HPDE6-E6E7 (cell line): ENCODE measurements around the gene NOL9.

Source experiments
- DNase-seq: peaks from one replicate; pipeline ENCODE4 v3.0.0; 2011; ENCODE audit warnings: missing footprints; ENCODE audit errors: extremely low spot score

NOL9 gene

DNA sequence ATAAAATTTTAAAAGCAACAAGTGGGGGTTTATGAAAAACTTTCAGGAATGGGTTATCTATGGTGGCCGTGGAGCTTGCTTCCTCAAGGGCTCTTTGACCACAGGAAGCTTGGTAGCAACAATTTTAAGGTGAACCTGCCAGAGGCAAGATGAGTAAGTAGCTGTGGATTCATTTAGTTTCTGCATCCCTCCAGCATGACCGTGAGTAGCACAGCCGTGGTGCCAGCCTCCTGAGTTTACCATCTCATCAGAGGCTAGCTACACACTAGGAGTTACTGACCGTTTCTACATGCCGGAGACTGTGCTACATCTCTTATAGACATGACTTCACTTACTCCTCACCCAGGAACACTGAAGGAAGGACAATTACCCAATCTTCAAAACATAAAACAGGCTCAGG lies 32.8 kb downstream of the NOL9 start:
- DNase-seq, result peak; percentile 53

DNA sequence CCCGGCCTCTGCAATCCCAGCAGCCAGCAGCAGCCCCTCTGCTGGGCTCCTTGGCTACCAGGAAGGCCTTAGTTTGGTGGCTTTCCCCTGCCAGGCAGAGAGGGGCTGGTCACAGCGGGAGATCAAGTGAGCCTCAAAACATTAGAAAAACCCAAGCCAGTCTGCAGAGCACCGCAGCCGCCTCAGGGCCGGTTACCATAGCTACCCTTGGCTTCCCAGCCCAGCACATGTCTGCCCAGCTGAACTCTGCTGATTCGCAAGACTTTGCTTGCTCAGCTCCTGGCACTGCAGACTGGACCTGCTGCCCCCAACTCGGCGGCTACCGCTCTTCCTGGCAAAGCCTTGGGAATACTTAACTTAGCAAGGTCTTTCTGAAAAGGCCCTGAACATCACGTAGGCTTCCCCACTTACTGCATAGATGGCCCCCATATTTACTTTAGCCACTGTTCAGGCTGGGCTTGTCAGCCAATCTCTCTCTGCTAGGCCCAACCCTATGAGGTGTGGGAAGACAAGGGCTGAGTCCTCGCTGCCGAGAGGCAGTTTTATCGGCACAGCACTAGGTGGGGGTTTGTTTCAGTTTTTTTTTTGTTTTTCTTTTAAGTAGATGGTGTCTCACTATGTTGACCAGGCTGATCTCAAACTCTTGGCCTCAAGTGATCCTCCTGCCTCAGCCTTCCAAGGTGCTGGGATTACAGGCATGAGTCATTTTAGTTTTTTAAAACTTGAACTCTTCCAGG lies 34.2 kb downstream of the NOL9 start:
- DNase-seq, result peak; percentile 80

GRCh38 chr1:6519491-6519934 lies 34.8 kb downstream of the NOL9 start:
- no peak for DNase-seq

GRCh38 chr1:6517435-6517851 lies 36.9 kb downstream of the NOL9 start:
- no peak for DNase-seq

DNA sequence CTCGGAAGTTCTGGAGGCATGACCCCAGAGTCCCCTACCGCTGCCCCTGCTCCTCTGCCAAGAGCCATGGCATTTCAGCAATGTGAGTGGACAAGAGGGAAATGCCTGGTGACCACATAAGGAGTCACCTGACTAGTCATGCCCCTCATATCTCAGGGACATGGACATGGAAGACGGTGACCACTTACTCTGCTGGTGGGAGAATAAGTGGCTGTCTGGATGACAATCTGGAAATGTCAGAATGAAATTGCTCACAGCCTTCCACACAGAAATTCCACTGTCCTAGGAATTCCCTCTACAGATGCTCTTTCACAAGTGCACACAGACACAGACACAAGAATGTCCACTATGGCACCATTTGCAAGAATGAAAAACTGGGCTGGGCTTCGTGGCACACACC lies 38.5 kb downstream of the NOL9 start:
- no peak for DNase-seq

- DNase-seq, result no peak
Observed at GRCh38 chr1:6513320-6513801, 41.0 kb downstream of the NOL9 start.

- DNase-seq, result no peak
Observed at GRCh38 chr1:6512908-6513280, 41.4 kb downstream of the NOL9 start.

DNA sequence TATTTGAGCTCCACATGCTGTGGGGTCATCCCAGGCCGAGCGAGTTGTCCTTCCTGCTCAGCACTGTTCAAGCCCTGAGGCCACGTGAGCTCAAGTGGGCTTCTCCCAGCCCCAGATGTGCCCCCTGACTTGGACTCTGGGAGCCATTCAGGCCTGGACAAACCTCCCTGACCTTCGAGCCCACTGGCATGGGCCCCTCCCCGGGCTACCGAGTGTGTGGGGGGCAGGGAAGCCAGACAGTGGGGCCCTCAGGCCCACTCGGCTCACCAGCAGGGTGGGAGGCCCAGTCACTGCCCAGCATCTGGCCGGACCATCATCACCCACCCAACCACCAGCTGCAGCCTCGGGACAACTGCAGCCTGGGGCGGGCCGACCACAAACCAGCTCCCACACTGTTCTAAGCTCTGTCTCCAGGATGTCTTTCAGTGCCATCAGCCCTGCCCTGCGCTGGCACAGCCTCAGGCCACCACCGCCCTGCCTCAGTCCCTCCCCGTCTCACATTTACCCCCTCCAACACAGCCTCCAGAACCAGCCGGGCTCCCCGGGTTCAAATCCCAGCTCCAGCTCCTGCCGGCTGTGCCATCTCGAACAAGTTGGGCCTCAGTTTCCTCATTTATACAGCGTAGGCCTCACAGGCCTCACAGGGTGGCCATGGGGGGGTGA lies 41.9 kb downstream of the NOL9 start:
- DNase-seq, result no peak

- no peak for DNase-seq
Observed at GRCh38 chr1:6511561-6512244, 42.6 kb downstream of the NOL9 start.

DNA sequence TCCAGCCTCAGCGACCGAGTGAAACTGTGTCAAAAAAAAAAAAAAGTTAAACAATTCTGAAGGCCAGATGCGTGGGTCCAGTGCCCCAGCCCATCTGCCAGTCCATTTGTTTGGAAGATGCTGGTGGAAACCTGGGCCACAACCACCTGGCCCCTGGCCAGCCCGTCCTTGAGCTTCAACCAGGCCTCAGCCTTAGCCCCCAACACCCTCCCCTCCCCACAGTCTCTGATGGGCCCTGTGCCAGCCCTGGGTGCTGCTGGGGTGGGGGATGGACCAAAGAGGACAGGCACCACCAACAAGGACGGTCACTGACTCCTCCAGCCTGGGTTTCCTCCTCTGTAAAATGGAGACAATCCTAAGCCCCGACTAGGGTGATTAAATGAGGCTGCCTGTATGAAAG lies 43.3 kb downstream of the NOL9 start:
- DNase-seq, result no peak

GRCh38 chr1:6510493-6510892 lies 43.8 kb downstream of the NOL9 start:
- no peak for DNase-seq

GRCh38 chr1:6509919-6510291 lies 44.4 kb downstream of the NOL9 start:
- no peak for DNase-seq

GRCh38 chr1:6509220-6509918 lies 44.9 kb downstream of the NOL9 start:
- DNase-seq, result no peak

DNA sequence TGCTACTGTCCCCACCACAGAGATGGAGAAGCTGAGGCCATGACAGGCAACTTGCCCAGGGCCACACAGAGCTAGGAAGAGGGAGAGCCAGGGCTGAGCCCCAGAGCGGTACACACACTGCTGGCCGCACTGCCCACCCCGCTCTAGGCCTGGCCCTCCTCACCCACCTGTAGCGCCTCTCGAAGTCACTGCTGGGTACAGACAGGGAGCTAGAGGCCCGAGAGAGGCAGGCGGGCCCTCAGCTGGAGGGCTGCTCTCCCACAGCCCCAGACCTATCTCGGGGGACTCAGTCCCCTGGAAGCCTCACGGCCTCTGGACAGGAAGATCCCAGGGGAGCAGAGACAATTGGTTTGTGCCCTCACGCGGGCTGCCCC lies 45.5 kb downstream of the NOL9 start:
- no peak for DNase-seq

- no peak for DNase-seq
Observed at GRCh38 chr1:6508154-6508815, 46.0 kb downstream of the NOL9 start.

- DNase-seq, result no peak
Observed at GRCh38 chr1:6507461-6507911, 46.8 kb downstream of the NOL9 start.

DNA sequence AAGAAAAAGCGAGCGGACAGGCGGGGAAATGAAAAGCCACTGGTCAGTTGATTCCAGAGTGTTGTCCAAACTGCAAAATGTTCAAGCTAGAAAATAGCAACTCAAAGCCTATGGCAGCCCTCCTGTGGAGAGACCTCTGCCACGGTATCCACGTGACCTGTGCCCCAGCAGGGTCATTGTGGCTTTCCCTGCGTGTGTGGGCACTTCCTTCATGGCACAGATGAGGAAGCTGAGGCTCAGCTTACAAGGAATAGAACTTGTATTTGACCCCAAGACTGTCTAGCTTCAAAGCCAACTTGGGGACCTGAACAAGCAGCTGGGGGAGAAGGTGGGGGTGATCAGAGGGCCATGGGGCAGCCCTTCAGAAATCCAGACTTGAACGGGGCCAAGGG lies 47.3 kb downstream of the NOL9 start:
- DNase-seq, result no peak

DNA sequence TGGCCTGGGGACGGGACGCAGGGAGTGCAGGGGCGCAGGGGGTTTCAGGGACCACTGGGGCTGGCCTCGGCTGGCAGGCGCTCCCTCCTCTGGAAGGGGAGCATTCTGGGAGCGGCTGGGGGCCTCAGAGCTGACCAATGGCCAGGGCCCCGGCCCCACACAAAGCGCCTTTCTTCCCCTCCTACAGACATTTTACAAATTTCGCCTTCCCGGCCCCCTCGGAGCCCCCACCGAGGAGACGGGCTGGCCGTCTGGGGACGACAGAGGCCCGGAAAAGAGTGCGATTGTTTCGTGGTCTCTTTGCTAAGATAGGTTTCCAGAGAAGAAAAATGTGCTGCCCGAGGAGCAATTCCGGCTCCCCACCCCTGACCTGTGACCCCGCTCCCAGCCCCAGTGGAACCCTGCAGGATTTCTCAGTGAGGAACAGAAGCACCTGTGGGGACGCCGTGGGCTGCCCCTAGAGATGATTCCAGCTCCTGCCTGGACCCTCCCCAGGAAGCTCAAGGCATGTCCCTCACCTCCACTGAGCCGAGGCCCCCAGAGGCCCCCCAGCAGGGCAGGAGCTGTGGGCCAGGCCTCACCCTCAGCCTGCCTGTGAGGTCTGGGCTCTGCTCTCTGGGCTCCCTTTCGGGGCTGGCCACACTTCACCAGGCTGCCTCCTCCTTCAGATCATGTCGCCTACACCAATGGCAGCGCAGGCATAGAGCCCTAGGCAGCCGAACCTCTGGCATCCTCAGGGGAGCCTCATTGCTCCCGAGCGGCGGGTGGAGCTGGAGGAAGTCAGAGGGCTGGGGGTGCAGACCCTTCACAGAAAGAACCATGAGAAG lies 47.9 kb downstream of the NOL9 start:
- DNase-seq, result no peak

GRCh38 chr1:6505367-6506209 lies 48.7 kb downstream of the NOL9 start:
- no peak for DNase-seq

GRCh38 chr1:6504887-6505286 lies 49.4 kb downstream of the NOL9 start:
- DNase-seq, result no peak
